A673 (cell line): ENCODE results near the gene ANKRD13A. TPM values are rescaled to one million over a fixed set of nuclear protein-coding genes. Genes with fewer than 3 reads are reported as not detected.

Experiments used
- BruUV-seq: library from RNA; stranded (reverse); fragments of 400-500 nt; replicated peaks from 2 replicates; lab custom pipeline; 2021; lab: Mats Ljungman, UMichigan
- CTCF ChIA-PET: fragments of 300-600 bp; sonication (Branson Sonifier 250); formaldehyde crosslinking; loops from one replicate; lab custom pipeline; 2022; ENCODE audit warnings: antibody characterized with exemption; lab: Charles Lee
- POLR2A ChIA-PET: fragments of 300-600 bp; sonication (Branson Sonifier 250); formaldehyde crosslinking; loops from one replicate; lab custom pipeline; 2022; ENCODE audit warnings: antibody characterized with exemption; ENCODE audit not compliant: low non-redundant PET; lab: Charles Lee
- DNase-seq: peaks from one replicate; pipeline ENCODE4 v3.0.0-alpha.2; 2015; ENCODE audit warnings: low spot score
- H3K27ac ChIP-seq: fragments of 200-600 bp; sonication (generic); 2 replicates; pipeline ENCODE4 v1.5.1; 2016; ENCODE audit warnings: mixed run types, low read depth, mild to moderate bottlenecking, mixed read lengths, antibody characterized with exemption, low read length; ENCODE audit not compliant: poor library complexity, severe bottlenecking
- H3K27me3 ChIP-seq: fragments of 200-600 bp; sonication (generic); replicated peaks from 2 replicates; pipeline ENCODE4 v1.6.1; 2017; ENCODE audit warnings: mixed run types, low read depth, mild to moderate bottlenecking, mixed read lengths, antibody characterized with exemption, low read length; ENCODE audit not compliant: insufficient read depth, poor library complexity
- H3K36me3 ChIP-seq: fragments of 200-600 bp; sonication (generic); 2 replicates; pipeline ENCODE4 v1.6.1; 2016; ENCODE audit warnings: mixed run types, mild to moderate bottlenecking, mixed read lengths, antibody characterized with exemption, low read length; ENCODE audit not compliant: insufficient read depth, poor library complexity, severe bottlenecking
- H3K4me1 ChIP-seq: fragments of 200-600 bp; sonication (generic); 2 replicates; pipeline ENCODE4 v1.6.1; 2017; ENCODE audit warnings: mixed run types, mild to moderate bottlenecking, mixed read lengths, antibody characterized with exemption, low read length; ENCODE audit not compliant: insufficient read depth, poor library complexity, severe bottlenecking
- H3K4me3 ChIP-seq: fragments of 200-600 bp; sonication (generic); 2 replicates; pipeline ENCODE4 v1.5.1; 2016; ENCODE audit warnings: low read depth, mixed run types, mild to moderate bottlenecking, mixed read lengths, low read length; ENCODE audit not compliant: poor library complexity, severe bottlenecking
- H3K9me3 ChIP-seq: fragments of 200-600 bp; sonication (generic); 2 replicates; pipeline ENCODE4 v1.6.1; 2016; ENCODE audit warnings: mixed run types, low read depth, mild to moderate bottlenecking, mixed read lengths, antibody characterized with exemption, low read length; ENCODE audit not compliant: poor library complexity, severe bottlenecking
- CTCF ChIP-seq: fragments of 300-800, 200-600 bp; sonication (generic); conservative IDR thresholded peaks from 2 replicates; pipeline ENCODE4 v1.5.1; 2017; ENCODE audit warnings: low read depth, mild to moderate bottlenecking, antibody characterized with exemption, low read length, moderate library complexity, mixed read lengths
- EZH2 ChIP-seq: fragments of 200-600 bp; sonication (generic); IDR thresholded peaks from 2 replicates; pipeline ENCODE4 v1.6.1; 2017; ENCODE audit warnings: borderline replicate concordance, low read depth, mild to moderate bottlenecking, mixed read lengths, antibody characterized with exemption, low read length; ENCODE audit not compliant: poor library complexity, severe bottlenecking
- intact Hi-C: fragments of 100-400 bp; cut with micrococcal nuclease; formaldehyde crosslinking; loops from one replicate; pipeline ENCODE4 v1.10.0; 2022; ENCODE audit not compliant: unreplicated experiment
- total RNA-seq: library from RNA; stranded (reverse); gene quantifications from 2 replicates; pipeline ENCODE4 v1.2.3, GENCODE V29; 2021

ANKRD13A gene
- total RNA-seq, 1 experiment from 2014 or later = 19.8 TPM

- BruUV-seq = no TSS peak
- Histone ChIP-seq H3K27me3 (no peaks in the 10 kb centered on the region), H3K36me3 (peaks cover 15% of the 10 kb centered on the region), H3K4me3 (no peak overlapping the region), H3K4me1 (no peaks in the 10 kb centered on the region), H3K9me3 (no peaks in the 10 kb centered on the region), H3K27ac (no peak overlapping the region)
- TF ChIP-seq CTCF (no peak), EZH2 (no peak)
- POLR2A ChIA-PET = no interaction called here
- DNase-seq = peak; percentile 21
- CTCF ChIA-PET = interaction anchor here (0.6 kb wide), 1 partner anchor 464 kb away, joined by 3 read pairs; no protein-coding TSS in a partner anchor
- intact Hi-C loops = no loop called here
Measured at GRCh38 chr12:109967383-109968031, 31.7 kb upstream of the ANKRD13A start.

GRCh38 chr12:109968032-109968420 lies 31.2 kb upstream of the ANKRD13A start:
- no peaks in the 10 kb centered on the region for H3K4me1 ChIP-seq
- no peaks in the 10 kb centered on the region for H3K9me3 ChIP-seq
- CTCF ChIA-PET = no interaction called here
- intact Hi-C loops = no loop called here
- no peak for DNase-seq
- H3K36me3 ChIP-seq = peaks cover 15% of the 10 kb centered on the region
- no peak overlapping the region for H3K4me3 ChIP-seq
- no peak for TF ChIP-seq EZH2
- no peak for TF ChIP-seq CTCF
- no peak overlapping the region for H3K27ac ChIP-seq
- no TSS peak for BruUV-seq
- no peaks in the 10 kb centered on the region for H3K27me3 ChIP-seq
- POLR2A ChIA-PET = no interaction called here

GRCh38 chr12:109968801-109969200 lies 30.4 kb upstream of the ANKRD13A start:
- Histone ChIP-seq H3K27ac (no peak overlapping the region), H3K36me3 (peaks cover 8% of the 10 kb centered on the region), H3K9me3 (no peaks in the 10 kb centered on the region), H3K27me3 (no peaks in the 10 kb centered on the region), H3K4me3 (no peak overlapping the region), H3K4me1 (no peaks in the 10 kb centered on the region)
- intact Hi-C loops = no loop called here
- TF ChIP-seq CTCF (no peak), EZH2 (no peak)
- DNase-seq = no peak
- BruUV-seq = no TSS peak
- CTCF ChIA-PET = no interaction called here
- POLR2A ChIA-PET = no interaction called here
